OCI-LY3 (cell line): ENCODE measurements around the gene MYL9.

Experiments
- H2AFZ ChIP-seq: fragments of 200-600, 300-600 bp; shearing (Covaris generic); 2 replicates; pipeline ENCODE4 v1.6.0; 2014; ENCODE audit warnings: antibody characterized with exemption, low read depth, low read length
- H3K27ac ChIP-seq: fragments of 200-600, 300-600 bp; sonication (generic); 2 replicates; pipeline ENCODE4 v1.5.1; 2014; ENCODE audit warnings: mild to moderate bottlenecking, low read length, moderate library complexity, mixed read lengths
- H3K27me3 ChIP-seq: fragments of 200-600, 300-600 bp; sonication (generic); 2 replicates; pipeline ENCODE4 v1.6.1; 2014; ENCODE audit warnings: low read depth, low read length, mixed read lengths
- H3K36me3 ChIP-seq: fragments of 200-600, 300-600 bp; sonication (generic); replicated peaks from 2 replicates; pipeline ENCODE3; 2014; ENCODE audit warnings: low read depth, low read length, mixed read lengths
- H3K4me1 ChIP-seq: fragments of 300-600, 200-600 bp; sonication (generic); 2 replicates; pipeline ENCODE4 v1.6.1; 2014; ENCODE audit warnings: low read length, mixed read lengths
- H3K4me2 ChIP-seq: fragments of 200-600, 300-600 bp; sonication (generic); 2 replicates; pipeline ENCODE4 v1.6.1; 2014; ENCODE audit warnings: low read length, mixed read lengths
- H3K4me3 ChIP-seq: fragments of 300-600, 200-600 bp; sonication (generic); 2 replicates; pipeline ENCODE4 v1.5.1; 2014; ENCODE audit warnings: antibody characterized with exemption, mild to moderate bottlenecking, low read length, moderate library complexity
- H3K79me2 ChIP-seq: fragments of 300-600, 200-600 bp; shearing (Covaris generic); 2 replicates; pipeline ENCODE4 v1.6.1; 2014; ENCODE audit warnings: mild to moderate bottlenecking, low read length, mixed read lengths
- H3K9ac ChIP-seq: fragments of 300-600, 200-600 bp; shearing (Covaris generic); 2 replicates; pipeline ENCODE4 v1.6.0; 2014; ENCODE audit warnings: mild to moderate bottlenecking, low read length, moderate library complexity
- H3K9me3 ChIP-seq: fragments of 200-600, 300-600 bp; shearing (Covaris generic); 2 replicates; pipeline ENCODE4 v1.6.1; 2014; ENCODE audit warnings: low read length, mixed read lengths; ENCODE audit not compliant: insufficient read depth
- H4K20me1 ChIP-seq: fragments of 200-600, 300-600 bp; sonication (generic); 2 replicates; pipeline ENCODE4 v1.6.1; 2016; ENCODE audit warnings: low read length, mixed read lengths; ENCODE audit not compliant: insufficient read depth
- CTCF ChIP-seq: fragments of 200-600, 300-600 bp; sonication (generic); IDR thresholded peaks from 2 replicates; pipeline ENCODE4 v1.5.1; 2014; ENCODE audit warnings: antibody characterized with exemption, low read length, low read depth
- EZH2phosphoT487 ChIP-seq: fragments of 200-600 bp; shearing (Covaris generic); IDR thresholded peaks from 2 replicates; pipeline ENCODE4 v1.6.1; 2018; ENCODE audit warnings: antibody characterized with exemption, mixed run types, low read depth

The MYL9 gene

GRCh38 chr20:36496707-36497669 lies 44.3 kb upstream of the MYL9 start:
- H3K4me3 ChIP-seq: no peak overlapping the region
- TF ChIP-seq CTCF (no peak), EZH2phosphoT487 (no peak)
- no peaks in the 10 kb centered on the region for H3K79me2 ChIP-seq
- H3K9me3 ChIP-seq: no peaks in the 10 kb centered on the region
- peaks cover 8% of the 10 kb centered on the region for H3K36me3 ChIP-seq
- H4K20me1 ChIP-seq: peaks cover 4% of the 10 kb centered on the region; the same call in 1 of the 2 replicates
- no peak overlapping the region for H3K9ac ChIP-seq
- H3K27me3 ChIP-seq: no peaks in the 10 kb centered on the region
- H2AFZ ChIP-seq: no peak overlapping the region
- no peak overlapping the region for H3K27ac ChIP-seq
- H3K4me2 ChIP-seq: no peak overlapping the region
- H3K4me1 ChIP-seq: peaks cover 6% of the 10 kb centered on the region

GRCh38 chr20:36497856-36498255 lies 43.5 kb upstream of the MYL9 start:
- H3K27me3 ChIP-seq: no peaks in the 10 kb centered on the region
- no peaks in the 10 kb centered on the region for H3K9me3 ChIP-seq
- H3K4me3 ChIP-seq: no peak overlapping the region
- H3K9ac ChIP-seq: no peak overlapping the region
- no peaks in the 10 kb centered on the region for H4K20me1 ChIP-seq
- TF ChIP-seq EZH2phosphoT487 (no peak), CTCF (no peak)
- H3K4me1 ChIP-seq: no peaks in the 10 kb centered on the region
- H3K27ac ChIP-seq: no peak overlapping the region
- H2AFZ ChIP-seq: no peak overlapping the region
- peaks cover 8% of the 10 kb centered on the region for H3K36me3 ChIP-seq
- H3K4me2 ChIP-seq: no peak overlapping the region
- H3K79me2 ChIP-seq: no peaks in the 10 kb centered on the region

- H3K4me3 ChIP-seq: no peak overlapping the region
- H3K79me2 ChIP-seq: no peaks in the 10 kb centered on the region
- H3K9me3 ChIP-seq: no peaks in the 10 kb centered on the region
- no peak for TF ChIP-seq EZH2phosphoT487
- no peak for TF ChIP-seq CTCF
- H3K27ac ChIP-seq: no peak overlapping the region
- H4K20me1 ChIP-seq: no peaks in the 10 kb centered on the region
- no peak overlapping the region for H2AFZ ChIP-seq
- no peak overlapping the region for H3K4me2 ChIP-seq
- H3K36me3 ChIP-seq: peaks cover 8% of the 10 kb centered on the region
- H3K4me1 ChIP-seq: no peaks in the 10 kb centered on the region
- no peaks in the 10 kb centered on the region for H3K27me3 ChIP-seq
- no peak overlapping the region for H3K9ac ChIP-seq
These were observed 42.7 kb upstream of the MYL9 start for GRCh38 chr20:36498386-36499179.

GRCh38 chr20:36499211-36499610 lies 42.1 kb upstream of the MYL9 start:
- H3K27ac ChIP-seq: no peak overlapping the region
- H3K36me3 ChIP-seq: peaks cover 8% of the 10 kb centered on the region
- H3K9ac ChIP-seq: no peak overlapping the region
- no peaks in the 10 kb centered on the region for H3K4me1 ChIP-seq
- no peak overlapping the region for H2AFZ ChIP-seq
- no peaks in the 10 kb centered on the region for H4K20me1 ChIP-seq
- H3K4me2 ChIP-seq: no peak overlapping the region
- H3K4me3 ChIP-seq: no peak overlapping the region
- TF ChIP-seq EZH2phosphoT487: no peak
- no peak for TF ChIP-seq CTCF
- H3K79me2 ChIP-seq: no peaks in the 10 kb centered on the region
- H3K27me3 ChIP-seq: no peaks in the 10 kb centered on the region
- no peaks in the 10 kb centered on the region for H3K9me3 ChIP-seq
